SK-N-MC (cell line): ENCODE data around the gene MX2.

Source experiments
- EZH2 ChIP-seq: fragments of 200-600 bp; sonication (generic); IDR thresholded peaks from one replicate; pipeline ENCODE4 v1.6.1; 2017; ENCODE audit warnings: antibody characterized with exemption
- POLR2AphosphoS5 ChIP-seq: IDR thresholded peaks from 2 replicates; pipeline ENCODE4 v1.6.1; 2012; ENCODE audit warnings: mild to moderate bottlenecking, low read depth, low read length, borderline replicate concordance

DNA sequence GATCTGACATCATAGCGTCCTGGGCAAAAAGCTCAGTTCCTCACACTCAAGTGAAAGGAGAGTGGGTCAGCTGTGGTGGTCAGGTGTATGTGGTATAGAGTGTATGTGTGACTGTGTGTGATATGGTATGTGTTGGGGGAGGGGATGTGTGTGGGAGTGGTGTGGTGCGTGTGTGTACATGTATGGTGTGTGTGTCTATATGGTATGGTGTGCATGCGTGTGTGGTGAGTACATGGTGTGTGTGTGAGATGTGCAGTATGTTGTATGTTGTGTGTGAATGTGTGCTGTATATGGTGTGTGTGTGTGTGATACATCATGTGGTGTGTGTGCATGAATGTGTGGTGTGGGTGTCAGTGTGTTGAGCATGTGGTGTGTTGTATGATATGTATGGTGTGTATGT lies 24.3 kb upstream of the MX2 start:
- TF ChIP-seq POLR2AphosphoS5, result no peak
- TF ChIP-seq EZH2, result no peak
